HG03066 (cell line): ENCODE results near the gene SLC26A5.
"Not testable (repeated sequence)": the region's sequence is repeated elsewhere in the genome, so short reads cannot be mapped to it uniquely, and the experiment has no call there.

ENCODE experiments used
- ATAC-seq: cut with Tn5 transposase; IDR thresholded peaks from one replicate; pipeline ENCODE4 v1.9.1; 2021; ENCODE audit warnings: low read depth; ENCODE audit not compliant: unreplicated experiment

SLC26A5 gene

GRCh38 chr7:103446049-103446520 is at the start of gene SLC26A5:
SLC26A5 (minus strand) TSS chr7:103446207; CDS start chr7:103421514, 24,693 bp downstream.
- no peak for ATAC-seq

GRCh38 chr7:103487419-103487818 is 41.4 kb upstream of the SLC26A5 start:
- ATAC-seq, result no peak

GRCh38 chr7:103486873-103487272 is 40.9 kb upstream of the SLC26A5 start:
- not testable (repeated sequence) for ATAC-seq

GRCh38 chr7:103480771-103481170 is 34.8 kb upstream of the SLC26A5 start:
- no peak for ATAC-seq

- ATAC-seq, result no peak
Measured at GRCh38 chr7:103474956-103475355, 28.9 kb upstream of the SLC26A5 start.

- no peak for ATAC-seq
Measured at GRCh38 chr7:103469095-103469948, 23.3 kb upstream of the SLC26A5 start.

GRCh38 chr7:103466814-103467213 is 20.8 kb upstream of the SLC26A5 start:
- no peak for ATAC-seq

GRCh38 chr7:103462358-103462757 is 16.4 kb upstream of the SLC26A5 start:
- ATAC-seq, result no peak

- peak; percentile 59 for ATAC-seq
Measured at GRCh38 chr7:103447073-103447960, 1.3 kb upstream of the SLC26A5 start.

GRCh38 chr7:103445228-103446048 is 569 bp downstream of the SLC26A5 start:
- ATAC-seq, result no peak

- no peak for ATAC-seq
Measured at GRCh38 chr7:103439661-103440060, 6.3 kb downstream of the SLC26A5 start.

GRCh38 chr7:103437623-103438022 is 8.4 kb downstream of the SLC26A5 start:
- ATAC-seq, result no peak

GRCh38 chr7:103432712-103433111 is 13.3 kb downstream of the SLC26A5 start:
- no peak for ATAC-seq

- ATAC-seq, result no peak
Measured at GRCh38 chr7:103425177-103425576, 20.8 kb downstream of the SLC26A5 start.

- no peak for ATAC-seq
Measured at GRCh38 chr7:103423467-103424179, 22.4 kb downstream of the SLC26A5 start.

GRCh38 chr7:103420857-103421384 is 25.1 kb downstream of the SLC26A5 start:
- no peak for ATAC-seq

- ATAC-seq, result no peak
Measured at GRCh38 chr7:103418241-103418640, 27.8 kb downstream of the SLC26A5 start.

GRCh38 chr7:103413407-103413806 is 32.6 kb downstream of the SLC26A5 start:
- ATAC-seq, result no peak

GRCh38 chr7:103412151-103412550 is 33.9 kb downstream of the SLC26A5 start:
- ATAC-seq, result no peak
